ENCODE measurements around the gene OR52W1. TPM values are rescaled to one million over a fixed set of nuclear protein-coding genes. Genes with fewer than 3 reads are reported as not detected.

Gene OR52W1
- total and polyA plus RNA-seq, 12 donors = not detected

DNA sequence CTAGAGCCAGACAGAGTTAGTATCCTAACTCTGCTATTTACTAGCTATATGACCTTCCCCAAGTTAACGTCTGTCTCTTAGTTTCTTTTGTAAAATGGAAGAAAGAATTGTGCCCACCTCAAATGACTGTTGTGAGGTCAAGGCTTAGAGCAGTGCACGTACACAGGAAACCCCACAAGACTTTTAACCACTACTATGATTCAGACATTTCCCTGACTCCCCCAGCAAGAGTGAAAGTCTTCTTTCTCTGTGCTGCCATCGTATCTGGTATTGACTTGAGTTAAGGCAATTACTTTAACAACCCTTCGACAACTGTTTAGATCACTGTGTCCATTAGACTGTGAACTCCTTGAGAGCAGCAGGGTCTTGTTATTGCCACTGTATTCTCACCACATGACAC, 2.6 kb upstream of the OR52W1 start:
- no peak for TF ChIP-seq POLR2A (IDR thresholded peaks at IDR 0.05)
- TF ChIP-seq, protein P1, sequence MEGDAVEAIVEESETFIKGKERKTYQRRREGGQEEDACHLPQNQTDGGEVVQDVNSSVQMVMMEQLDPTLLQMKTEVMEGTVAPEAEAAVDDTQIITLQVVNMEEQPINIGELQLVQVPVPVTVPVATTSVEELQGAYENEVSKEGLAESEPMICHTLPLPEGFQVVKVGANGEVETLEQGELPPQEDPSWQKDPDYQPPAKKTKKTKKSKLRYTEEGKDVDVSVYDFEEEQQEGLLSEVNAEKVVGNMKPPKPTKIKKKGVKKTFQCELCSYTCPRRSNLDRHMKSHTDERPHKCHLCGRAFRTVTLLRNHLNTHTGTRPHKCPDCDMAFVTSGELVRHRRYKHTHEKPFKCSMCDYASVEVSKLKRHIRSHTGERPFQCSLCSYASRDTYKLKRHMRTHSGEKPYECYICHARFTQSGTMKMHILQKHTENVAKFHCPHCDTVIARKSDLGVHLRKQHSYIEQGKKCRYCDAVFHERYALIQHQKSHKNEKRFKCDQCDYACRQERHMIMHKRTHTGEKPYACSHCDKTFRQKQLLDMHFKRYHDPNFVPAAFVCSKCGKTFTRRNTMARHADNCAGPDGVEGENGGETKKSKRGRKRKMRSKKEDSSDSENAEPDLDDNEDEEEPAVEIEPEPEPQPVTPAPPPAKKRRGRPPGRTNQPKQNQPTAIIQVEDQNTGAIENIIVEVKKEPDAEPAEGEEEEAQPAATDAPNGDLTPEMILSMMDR (IDR thresholded peaks at IDR 0.05) = no peak
- DNase-seq = no peak
- WGBS, 4 donors = 43 to 49% (median 47%) methylated on average over 4 of the region's 4 CpGs
- H3K36me3 ChIP-seq (replicated peaks in 1 of 2) = no peaks in the 10 kb centered on the region
- no peak overlapping the region for H3K27ac ChIP-seq
- H3K4me1 ChIP-seq (replicated peaks in 1 of 2) = no peaks in the 10 kb centered on the region
- H3K27me3 ChIP-seq = no peaks in the 10 kb centered on the region
- no peaks in the 10 kb centered on the region for H3K9me3 ChIP-seq (replicated peaks in 1 of 3)
- no peak overlapping the region for H3K4me3 ChIP-seq
- intact Hi-C loops (cut with DNase I) = no loop called here

GRCh38 chr11:6197466-6198200, 1.4 kb upstream of the OR52W1 start:
- WGBS, 4 donors = 75 to 88% (median 80%) methylated on average over 4 of the region's 4 CpGs
- intact Hi-C loops (cut with DNase I) = no loop called here
- Histone ChIP-seq H3K9me3 (replicated peaks in 1 of 3) (no peaks in the 10 kb centered on the region), H3K4me1 (replicated peaks in 1 of 2) (no peaks in the 10 kb centered on the region), H3K27me3 (no peaks in the 10 kb centered on the region), H3K36me3 (replicated peaks in 1 of 2) (no peaks in the 10 kb centered on the region), H3K27ac (no peak overlapping the region), H3K4me3 (no peak overlapping the region)
- DNase-seq = no peak
- TF ChIP-seq POLR2A (IDR thresholded peaks at IDR 0.05) = no peak
- TF ChIP-seq, protein P1 (IDR thresholded peaks at IDR 0.05) = no peak

DNA sequence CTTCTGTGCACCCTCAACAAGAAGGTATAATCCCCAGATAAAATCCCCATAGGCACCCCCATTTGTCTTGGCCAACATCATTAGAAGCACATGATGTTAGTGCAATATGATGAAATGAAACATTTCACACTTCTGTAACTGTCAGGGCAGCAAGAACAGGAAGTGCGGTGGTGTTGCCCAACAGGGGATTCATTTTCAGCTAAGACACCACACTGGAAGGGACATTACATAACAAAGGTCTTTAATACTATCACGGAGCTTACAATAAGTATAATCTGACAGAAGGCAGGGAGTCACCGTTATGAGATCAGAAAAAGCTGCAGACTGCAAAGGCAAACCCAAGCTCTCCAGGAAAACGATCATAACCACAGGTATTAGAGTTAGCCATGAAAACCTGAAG, 2.0 kb downstream of the OR52W1 start:
- WGBS, 4 donors = 65 to 75% (median 72%) methylated on average over 4 of the region's 4 CpGs
- intact Hi-C loops (cut with DNase I) = no loop called here
- no peaks in the 10 kb centered on the region for H3K36me3 ChIP-seq (replicated peaks in 1 of 2)
- H3K4me1 ChIP-seq (replicated peaks in 1 of 2) = no peaks in the 10 kb centered on the region
- peak in 6 of 7 donors; percentile 35 to 76 (median 54) for DNase-seq
- H3K4me3 ChIP-seq = no peak overlapping the region
- H3K27ac ChIP-seq = no peak overlapping the region
- H3K27me3 ChIP-seq = no peaks in the 10 kb centered on the region
- no peaks in the 10 kb centered on the region for H3K9me3 ChIP-seq (replicated peaks in 1 of 3)
- no peak for TF ChIP-seq POLR2A (IDR thresholded peaks at IDR 0.05)
- TF ChIP-seq, protein P1 (IDR thresholded peaks at IDR 0.05) = no peak

DNA sequence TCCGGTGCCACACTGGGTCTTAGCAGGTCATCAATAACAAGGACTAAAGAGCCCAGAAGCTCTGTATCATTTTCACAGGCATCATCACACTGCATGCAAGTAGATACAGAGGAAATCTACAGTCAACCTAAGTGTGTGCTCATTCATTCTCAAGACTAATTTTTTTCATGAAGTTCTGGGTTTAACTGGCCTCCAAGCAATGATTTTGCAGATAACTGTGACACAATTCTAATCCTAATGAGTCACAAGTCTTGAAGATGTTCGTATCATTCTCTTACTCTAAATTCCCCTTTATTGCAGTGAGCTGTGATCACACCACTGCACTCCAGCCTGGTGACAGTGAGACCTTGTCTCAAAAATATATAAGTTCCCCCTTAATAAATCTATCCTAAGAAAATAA, 2.5 kb downstream of the OR52W1 start:
- Histone ChIP-seq H3K27ac (no peak overlapping the region), H3K9me3 (replicated peaks in 1 of 3) (no peaks in the 10 kb centered on the region), H3K36me3 (replicated peaks in 1 of 2) (no peaks in the 10 kb centered on the region), H3K4me1 (replicated peaks in 1 of 2) (no peaks in the 10 kb centered on the region), H3K27me3 (no peaks in the 10 kb centered on the region), H3K4me3 (no peak overlapping the region)
- WGBS, 4 donors = 60 to 76% (median 67%) methylated on average over 2 of the region's 2 CpGs
- DNase-seq = no peak
- intact Hi-C loops (cut with DNase I) = no loop called here
- TF ChIP-seq, protein P1 (IDR thresholded peaks at IDR 0.05) = no peak
- no peak for TF ChIP-seq POLR2A (IDR thresholded peaks at IDR 0.05)

Measured in adrenal gland (tissue), 12 donors.